GM18505 (cell line): ENCODE data around the gene COMT.
"Not testable (repeated sequence)": the region's sequence is repeated elsewhere in the genome, so short reads cannot be mapped to it uniquely, and the experiment has no call there.

Source experiments
- ATAC-seq: cut with Tn5 transposase; IDR thresholded peaks from one replicate; pipeline ENCODE4 v1.9.1; 2021; ENCODE audit not compliant: unreplicated experiment
- POLR2A ChIP-seq: IDR thresholded peaks from 4 replicates; pipeline ENCODE4 v1.6.1; 2011; ENCODE audit warnings: borderline replicate concordance; ENCODE audit not compliant: insufficient read depth, insufficient read length; ENCODE audit errors: extremely low read depth

COMT gene

DNA sequence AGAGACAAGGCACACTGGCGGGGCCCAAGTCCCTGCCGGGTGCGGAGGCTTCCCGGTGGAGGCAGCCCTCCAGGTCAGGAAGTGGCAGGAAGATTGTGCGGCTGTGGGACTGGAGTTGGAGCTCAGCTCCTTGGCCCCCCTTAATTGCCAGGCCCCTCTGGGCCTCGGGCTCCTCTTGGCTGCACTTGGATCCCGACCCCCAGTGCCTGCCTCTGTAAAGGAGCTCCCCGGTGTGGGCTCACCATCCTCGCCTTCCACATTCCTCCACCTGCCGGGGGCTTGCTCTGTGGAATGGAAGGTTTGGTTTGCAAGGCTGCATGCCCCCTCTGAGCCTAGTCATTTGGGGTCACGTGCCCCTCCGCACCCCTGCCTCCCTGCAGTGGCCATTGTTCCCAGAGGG, 38.1 kb upstream of the COMT start:
- no peak for ATAC-seq
- TF ChIP-seq POLR2A = no peak

DNA sequence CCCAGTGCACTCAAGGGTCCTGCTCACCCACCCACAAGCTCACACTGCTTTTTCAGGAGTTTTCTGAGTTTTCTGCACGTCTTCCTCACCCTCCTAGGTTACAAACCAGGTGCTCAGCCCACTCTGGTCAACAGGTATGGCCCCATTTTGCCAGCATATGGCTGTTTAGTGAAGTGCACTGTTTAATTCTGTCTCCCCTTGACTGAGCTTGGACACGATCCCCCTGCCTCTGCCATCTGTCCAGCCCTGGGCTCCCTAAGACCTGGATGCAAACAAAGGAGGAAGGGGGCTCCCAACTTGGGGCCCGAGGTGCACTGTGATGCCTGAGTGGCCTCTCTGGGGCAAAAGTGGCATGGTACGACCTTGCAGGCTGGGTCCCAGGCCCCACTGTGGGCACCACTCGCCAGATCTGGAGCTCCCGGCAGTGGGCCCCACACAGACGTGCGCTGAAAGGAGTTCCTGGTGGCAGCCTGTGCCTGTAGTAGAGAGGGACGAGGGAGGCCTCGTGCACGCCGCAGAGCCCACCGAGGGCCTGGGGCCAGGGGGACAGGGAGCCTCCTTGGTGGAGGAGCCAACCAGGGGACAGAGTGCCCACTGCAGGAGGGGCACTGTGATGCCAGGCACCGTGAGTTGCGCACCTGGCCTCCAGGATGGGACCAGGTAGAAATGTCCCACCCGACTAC, 37.3 kb upstream of the COMT start:
- TF ChIP-seq POLR2A = no peak
- no peak for ATAC-seq

DNA sequence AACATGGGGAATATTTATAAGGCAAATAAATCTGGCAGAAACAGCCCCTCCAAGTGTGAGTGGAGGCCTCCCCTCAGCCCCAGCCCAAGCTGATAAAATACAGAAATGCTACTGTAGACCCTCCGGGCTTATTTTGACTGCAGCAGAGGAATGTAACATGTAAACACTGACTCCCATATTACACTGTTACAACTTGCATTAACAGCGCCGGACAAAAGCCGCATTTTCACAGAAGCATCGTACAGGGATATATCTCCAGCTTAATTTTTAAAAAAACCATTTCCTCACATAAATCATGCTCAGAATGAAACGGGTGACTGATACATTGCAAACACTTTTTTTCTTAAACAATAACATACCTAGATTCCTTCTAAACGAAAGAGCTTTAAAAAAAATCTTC, 36.6 kb upstream of the COMT start:
- ATAC-seq = no peak
- TF ChIP-seq POLR2A = no peak

DNA sequence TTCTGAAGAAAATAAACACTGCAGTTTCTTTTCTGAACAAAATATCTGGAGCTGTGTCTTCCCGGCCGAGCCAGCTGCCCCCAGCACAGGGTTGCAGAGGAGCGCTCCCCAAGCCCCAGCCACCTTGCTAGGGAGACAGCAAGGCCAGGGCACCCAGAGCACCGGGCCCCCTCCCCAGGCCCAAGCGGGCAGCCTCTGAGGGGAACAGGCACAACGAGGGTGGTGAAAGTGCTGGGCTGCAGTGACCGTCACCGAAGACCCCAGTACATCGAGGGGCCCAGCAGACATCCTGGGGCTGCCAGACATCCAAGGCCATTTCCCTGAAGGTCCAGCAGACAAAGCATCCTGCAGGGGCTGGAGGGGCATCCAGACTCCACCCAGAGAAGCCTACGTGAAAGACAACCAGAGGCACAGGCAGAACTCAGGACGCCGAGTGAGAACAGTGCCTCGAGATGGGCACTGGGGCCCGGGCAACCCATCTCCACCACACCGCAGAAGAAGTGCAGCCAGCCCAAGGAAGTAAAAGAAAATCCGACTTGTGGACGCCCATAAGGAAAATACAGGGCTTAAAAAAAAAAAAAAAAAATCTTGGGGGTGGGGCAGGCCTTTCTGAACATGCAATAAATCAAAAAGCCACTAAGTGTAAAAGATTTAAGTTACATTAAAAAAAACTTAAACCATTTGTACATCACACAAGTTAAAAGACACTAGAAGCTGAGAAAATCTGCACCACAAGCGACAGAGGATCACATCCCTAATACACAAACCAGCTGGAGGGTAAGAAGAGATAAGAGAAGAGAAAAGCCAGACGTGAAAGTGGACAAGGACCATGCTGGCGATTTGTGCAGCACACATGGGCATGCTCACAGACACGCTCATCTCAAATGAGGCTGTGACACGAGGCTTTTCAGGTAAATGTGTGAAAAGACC, 36.0 kb upstream of the COMT start:
- no peak for ATAC-seq
- no peak for TF ChIP-seq POLR2A

DNA sequence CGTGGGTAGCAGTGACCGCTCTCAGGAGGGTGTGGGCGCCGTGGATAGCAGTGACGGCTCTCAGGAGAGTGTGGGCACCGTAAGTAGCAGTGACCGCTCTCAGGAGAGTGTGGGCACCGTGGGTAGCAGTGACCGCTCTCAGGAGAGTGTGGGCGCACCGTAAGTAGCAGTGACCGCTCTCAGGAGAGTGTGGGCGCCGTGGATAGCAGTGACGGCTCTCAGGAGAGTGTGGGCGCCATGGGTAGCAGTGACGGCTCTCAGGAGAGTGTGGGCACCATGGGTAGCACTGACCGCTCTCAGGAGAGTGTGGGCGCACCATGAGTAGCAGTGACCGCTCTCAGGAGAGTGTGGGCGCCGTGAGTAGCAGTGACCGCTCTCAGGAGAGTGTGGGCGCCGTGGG, 34.7 kb upstream of the COMT start:
- not testable (repeated sequence) for ATAC-seq

DNA sequence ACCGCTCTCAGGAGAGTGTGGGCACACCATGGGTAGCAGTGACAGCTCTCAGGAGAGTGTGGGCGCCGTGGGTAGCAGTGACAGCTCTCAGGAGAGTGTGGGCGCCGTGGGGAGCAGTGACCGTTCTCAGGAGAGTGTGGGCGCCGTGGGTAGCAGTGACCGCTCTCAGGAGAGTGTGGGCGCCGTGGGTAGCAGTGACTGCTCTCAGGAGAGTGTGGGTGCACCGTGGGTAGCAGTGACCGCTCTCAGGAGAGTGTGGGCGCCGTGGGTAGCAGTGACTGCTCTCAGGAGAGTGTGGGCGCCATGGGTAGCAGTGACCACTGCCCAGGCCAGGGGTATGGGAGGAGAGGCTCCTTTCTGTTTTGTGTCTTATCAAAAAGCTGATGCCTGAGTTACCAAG, 33.7 kb upstream of the COMT start:
- ATAC-seq = not testable (repeated sequence)

DNA sequence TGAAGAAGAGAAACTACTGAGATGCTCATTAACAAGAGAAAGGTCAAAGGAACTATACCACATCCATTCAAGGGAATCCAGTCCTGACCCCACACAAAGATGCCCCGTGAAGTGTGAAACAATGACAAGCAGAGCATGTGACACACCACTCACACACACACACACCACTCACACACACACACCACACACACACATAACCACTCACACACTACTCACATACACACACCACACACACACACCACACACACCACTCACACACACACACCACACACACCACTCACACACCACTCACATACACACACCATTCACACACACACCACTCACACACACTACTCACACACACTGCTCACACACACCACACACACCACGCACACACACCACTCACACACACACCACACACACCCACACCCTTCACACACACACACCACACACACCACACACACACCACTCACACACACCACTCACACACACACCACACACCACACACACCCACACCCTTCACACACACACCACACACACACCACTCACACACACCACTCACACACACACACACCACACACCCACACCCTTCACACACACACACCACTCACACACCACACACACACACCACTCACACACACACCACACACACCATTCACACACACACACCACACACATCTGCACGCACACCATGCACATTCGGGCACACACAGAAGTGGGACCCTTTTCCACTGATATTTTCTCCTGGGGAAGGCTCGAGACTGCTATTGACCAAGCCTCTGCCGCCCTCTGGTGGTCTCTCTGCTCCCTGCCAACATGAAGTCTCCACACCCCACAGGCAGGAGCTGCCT, 32.0 kb upstream of the COMT start:
- ATAC-seq = no peak

DNA sequence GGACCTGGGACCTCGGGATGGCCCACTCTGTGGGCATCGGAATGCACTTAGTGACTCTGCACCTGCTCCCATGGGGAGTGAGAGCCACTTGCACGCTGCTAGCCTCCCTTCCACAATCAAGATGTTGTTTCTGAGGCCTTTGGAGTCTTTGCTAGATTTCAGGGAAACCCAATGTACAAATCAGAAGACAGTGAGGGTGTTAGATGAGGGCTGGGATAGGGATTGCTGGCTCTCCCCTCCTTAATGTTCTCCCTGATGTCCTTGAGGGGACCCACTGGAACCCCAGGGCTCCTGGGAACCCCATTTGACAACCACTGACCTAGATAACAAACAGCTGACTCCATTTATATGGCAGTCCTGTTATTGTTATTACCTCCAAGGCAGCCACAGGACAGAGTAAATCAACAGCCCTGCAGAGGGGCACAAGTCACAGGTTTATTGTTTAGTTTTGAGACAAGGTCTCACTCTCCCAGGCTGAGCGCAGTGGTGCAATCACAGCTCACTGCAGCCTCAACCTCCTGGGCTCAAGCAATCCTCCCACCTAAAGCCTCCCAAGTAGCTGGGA, 31.3 kb upstream of the COMT start:
- ATAC-seq = no peak
- no peak for TF ChIP-seq POLR2A

More for the DNA sequence above, 32.0 kb upstream of the COMT start:
- no peak for TF ChIP-seq POLR2A

DNA sequence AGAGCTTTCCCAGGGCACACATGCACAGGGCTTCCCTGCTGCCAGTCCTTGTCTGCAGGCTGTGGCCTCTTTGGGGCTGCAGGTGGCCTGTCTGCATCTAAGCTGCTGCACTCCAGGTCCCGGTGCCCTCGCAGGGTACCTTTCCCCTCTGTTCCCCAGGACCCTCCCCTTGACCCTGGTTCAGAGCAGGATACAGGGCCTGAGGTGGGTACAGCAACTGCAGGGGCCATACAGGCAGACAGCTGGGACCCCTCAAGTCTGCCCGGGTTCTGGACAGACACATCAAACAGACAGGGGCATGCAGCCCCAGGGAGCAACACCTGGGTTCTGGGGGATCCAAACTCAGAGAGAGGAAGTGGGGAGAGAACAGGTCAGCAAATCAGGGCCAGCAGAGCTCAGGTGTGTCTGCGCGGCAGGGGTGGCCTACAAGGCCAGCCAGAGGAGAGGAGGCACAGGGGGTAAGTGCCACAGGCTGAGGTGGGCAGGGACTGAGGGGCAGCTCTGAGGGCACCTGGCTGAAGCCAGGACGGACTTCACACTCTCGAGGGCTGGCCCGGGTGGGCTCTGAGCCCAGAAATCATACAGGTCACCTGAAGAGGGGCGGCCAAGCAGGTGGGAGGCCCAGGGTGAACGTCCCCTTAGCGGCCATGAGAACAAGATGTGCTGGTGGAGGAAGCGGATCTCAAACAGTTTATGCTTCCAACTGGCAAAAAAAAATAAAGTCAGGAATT, 29.9 kb upstream of the COMT start:
- ATAC-seq = no peak
- TF ChIP-seq POLR2A = no peak

DNA sequence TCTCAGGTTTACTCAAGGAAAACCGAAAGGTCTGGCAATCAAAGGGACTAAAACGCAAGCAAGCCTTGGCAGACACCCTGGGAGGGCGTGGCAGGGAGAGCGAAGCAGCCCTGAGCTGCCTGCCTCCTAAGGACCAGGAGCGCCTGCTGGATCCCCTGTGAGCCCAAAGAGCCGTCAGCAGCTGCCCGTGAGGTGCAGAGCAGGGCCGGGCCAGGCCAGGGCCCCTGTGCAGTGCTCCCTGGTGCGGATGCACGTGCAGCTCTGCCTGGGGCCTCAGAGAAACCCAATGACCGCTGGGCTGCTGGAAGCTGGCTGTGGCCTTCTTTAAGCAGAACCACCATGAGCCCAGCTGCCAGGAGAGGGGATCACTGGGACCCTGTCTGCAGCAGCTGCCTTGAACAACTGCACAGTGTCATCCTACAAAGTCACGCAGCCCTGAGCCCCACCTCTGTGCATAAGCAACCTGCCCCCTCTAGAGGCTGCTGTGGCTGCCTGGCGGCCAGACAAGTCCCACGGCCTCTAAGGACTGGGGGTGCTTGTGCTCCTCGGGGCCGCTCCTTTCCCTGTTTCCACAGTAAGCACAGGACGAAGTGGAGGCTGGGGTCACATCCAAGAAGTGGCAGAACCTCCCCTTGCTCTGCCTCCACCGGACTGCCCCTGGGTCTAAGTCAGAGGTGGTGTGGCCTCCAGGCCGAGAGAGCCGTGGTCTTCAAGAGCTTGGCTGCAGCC, 29.1 kb upstream of the COMT start:
- TF ChIP-seq POLR2A = no peak
- no peak for ATAC-seq

DNA sequence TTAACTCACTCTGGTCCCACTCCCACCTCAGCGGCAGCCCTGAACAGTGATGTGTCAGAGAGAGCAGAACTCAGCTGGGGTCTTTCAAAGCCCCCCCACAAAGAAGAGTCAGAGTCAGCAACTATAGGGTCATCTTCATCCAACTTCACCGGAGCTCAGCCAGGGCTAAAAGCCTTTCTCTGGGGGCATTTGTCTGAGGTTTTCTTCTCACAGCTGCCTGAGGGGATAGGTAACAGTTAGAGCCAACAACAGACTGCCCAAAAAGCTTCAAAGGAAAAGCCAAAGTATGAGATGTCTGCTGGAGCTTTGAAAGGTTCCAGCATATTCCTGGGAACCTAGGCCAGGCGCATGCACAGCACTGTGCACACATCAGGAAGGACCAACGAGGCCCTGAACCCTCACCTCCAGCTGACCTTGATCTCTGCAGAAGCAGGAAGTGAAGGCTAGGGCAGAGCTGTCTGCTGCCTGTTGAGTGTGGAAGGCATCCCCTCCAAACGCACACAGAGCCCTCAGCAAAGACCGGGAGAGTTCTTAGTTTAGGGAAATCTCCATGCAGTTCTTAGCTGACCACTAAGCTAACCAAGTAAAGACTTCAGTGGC, 28.1 kb upstream of the COMT start:
- no peak for ATAC-seq
- TF ChIP-seq POLR2A = no peak
